Loucy (cell line): Measurements from ENCODE around the gene SMARCD3.

ENCODE experiments used
- H2AFZ ChIP-seq: fragments of 200-600 bp; sonication (generic); 2 replicates; pipeline ENCODE4 v1.6.0; 2016; ENCODE audit warnings: antibody characterized with exemption, mild to moderate bottlenecking, low read length, moderate library complexity
- H3F3A ChIP-seq: fragments of 200-600 bp; 2 replicates; pipeline ENCODE4 v1.6.0; 2016; ENCODE audit warnings: antibody characterized with exemption, low read depth, mild to moderate bottlenecking
- H3K27me3 ChIP-seq: fragments of 200-600 bp; sonication (generic); 2 replicates; pipeline ENCODE4 v1.6.1; 2014; ENCODE audit warnings: low read length, mild to moderate bottlenecking; ENCODE audit not compliant: insufficient read depth, poor library complexity, severe bottlenecking
- H3K36me3 ChIP-seq: fragments of 200-600 bp; sonication (generic); 2 replicates; pipeline ENCODE4 v1.6.1; 2016; ENCODE audit warnings: low read length; ENCODE audit not compliant: insufficient read depth
- H3K4me1 ChIP-seq: fragments of 200-600 bp; sonication (generic); 2 replicates; pipeline ENCODE4 v1.5.1; 2014; ENCODE audit warnings: low read length, mild to moderate bottlenecking; ENCODE audit not compliant: insufficient read depth, poor library complexity, severe bottlenecking
- H3K4me2 ChIP-seq: fragments of 200-600 bp; sonication (generic); 2 replicates; pipeline ENCODE4 v1.6.0; 2014; ENCODE audit warnings: antibody characterized with exemption, low read length, low read depth, mild to moderate bottlenecking; ENCODE audit not compliant: poor library complexity, severe bottlenecking
- H3K4me3 ChIP-seq: fragments of 200-600 bp; sonication (generic); 2 replicates; pipeline ENCODE4 v1.5.1; 2014; ENCODE audit warnings: low read length, mild to moderate bottlenecking, mixed read lengths; ENCODE audit not compliant: poor library complexity, severe bottlenecking
- H3K79me2 ChIP-seq: fragments of 200-600 bp; sonication (generic); 2 replicates; pipeline ENCODE4 v1.6.1; 2014; ENCODE audit warnings: low read length; ENCODE audit not compliant: insufficient read depth
- H3K9ac ChIP-seq: fragments of 200-600 bp; sonication (generic); 2 replicates; pipeline ENCODE4 v1.6.0; 2014; ENCODE audit warnings: mild to moderate bottlenecking, low read depth, low read length, moderate library complexity; ENCODE audit not compliant: poor library complexity, severe bottlenecking
- H3K9me2 ChIP-seq: fragments of 200-600 bp; sonication (generic); replicated peaks from 2 replicates; pipeline ENCODE4 v1.6.1; 2016; ENCODE audit warnings: low read depth, low read length, mixed read lengths
- H3K9me3 ChIP-seq: fragments of 200-600 bp; sonication (generic); 2 replicates; pipeline ENCODE4 v1.6.1; 2014; ENCODE audit warnings: mild to moderate bottlenecking, antibody characterized with exemption, low read length, low read depth; ENCODE audit not compliant: insufficient read depth
- H4K20me1 ChIP-seq: fragments of 200-600 bp; sonication (generic); 2 replicates; pipeline ENCODE4 v1.6.0; 2014; ENCODE audit warnings: antibody characterized with exemption, low read length, mild to moderate bottlenecking; ENCODE audit not compliant: insufficient read depth, poor library complexity, severe bottlenecking
- CTCF ChIP-seq: fragments of 200-600 bp; sonication (generic); conservative IDR thresholded peaks from 2 replicates; pipeline ENCODE4 v1.5.1; 2014; ENCODE audit warnings: mild to moderate bottlenecking, antibody characterized with exemption, low read length
- EZH2phosphoT487 ChIP-seq: fragments of 200-600 bp; IDR thresholded peaks from 2 replicates; pipeline ENCODE4 v1.6.1; 2018; ENCODE audit warnings: antibody characterized with exemption, mild to moderate bottlenecking, moderate library complexity, borderline replicate concordance

Gene SMARCD3

DNA sequence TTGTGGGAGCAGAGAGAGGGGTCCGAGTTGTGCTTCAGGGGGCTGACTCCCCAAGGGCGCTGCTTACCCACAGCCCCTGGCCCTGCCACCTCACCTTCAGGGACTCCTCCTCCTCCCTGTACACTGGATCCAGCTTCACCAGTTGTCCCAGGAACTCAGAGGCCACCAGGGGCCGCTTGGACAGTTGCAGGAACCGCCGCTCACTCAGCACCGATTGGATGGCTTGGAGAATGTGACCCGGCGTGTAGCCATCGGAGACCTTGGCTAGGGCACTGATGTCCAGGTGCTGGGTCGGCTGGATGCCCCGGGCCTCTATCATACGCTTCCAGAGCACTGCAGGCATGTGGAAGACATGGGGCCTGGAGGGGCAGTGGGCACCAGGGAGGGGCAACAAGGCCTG is 57.0 kb downstream of the SMARCD3 start:
- H2AFZ ChIP-seq: no peak overlapping the region
- H3K79me2 ChIP-seq: no peaks in the 10 kb centered on the region
- H3K4me3 ChIP-seq: no peak overlapping the region
- peaks cover 15% of the 10 kb centered on the region for H3K4me1 ChIP-seq
- H3K9ac ChIP-seq: no peak overlapping the region
- no peak for TF ChIP-seq CTCF
- no peak for TF ChIP-seq EZH2phosphoT487
- no peak overlapping the region for H3K4me2 ChIP-seq
- H4K20me1 ChIP-seq: no peaks in the 10 kb centered on the region
- no peaks in the 10 kb centered on the region for H3K9me2 ChIP-seq
- H3K27me3 ChIP-seq: no peaks in the 10 kb centered on the region
- H3F3A ChIP-seq: no peaks in the 10 kb centered on the region
- no peaks in the 10 kb centered on the region for H3K36me3 ChIP-seq
- no peaks in the 10 kb centered on the region for H3K9me3 ChIP-seq

DNA sequence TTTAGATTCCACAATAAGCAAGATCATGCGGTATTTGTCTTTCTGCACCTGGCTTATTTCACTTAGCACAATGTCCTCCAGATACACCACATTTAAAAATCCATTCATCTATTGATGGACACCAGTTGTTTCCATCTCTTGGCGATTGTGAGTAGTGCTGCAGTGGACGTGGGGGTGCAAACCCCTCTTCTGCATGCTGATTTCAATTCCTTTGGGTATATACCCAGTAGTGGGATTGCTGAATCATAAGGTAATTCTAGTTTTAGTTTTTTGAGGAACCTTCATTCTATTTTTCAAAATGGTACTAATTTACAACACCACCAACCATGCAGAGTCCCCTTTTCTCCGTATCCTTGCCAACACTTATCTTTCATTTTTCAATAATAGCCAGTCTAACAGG is 59.5 kb downstream of the SMARCD3 start:
- Histone ChIP-seq H2AFZ (no peak overlapping the region), H3K4me3 (no peak overlapping the region), H3K9me2 (no peaks in the 10 kb centered on the region), H3K4me2 (no peak overlapping the region), H3K9ac (no peak overlapping the region), H3K79me2 (no peaks in the 10 kb centered on the region), H3F3A (no peaks in the 10 kb centered on the region), H4K20me1 (no peaks in the 10 kb centered on the region), H3K9me3 (no peaks in the 10 kb centered on the region), H3K36me3 (no peaks in the 10 kb centered on the region), H3K4me1 (peaks cover 12% of the 10 kb centered on the region), H3K27me3 (no peaks in the 10 kb centered on the region)
- TF ChIP-seq CTCF (no peak), EZH2phosphoT487 (no peak)
